NOMO-1 (cell line): ENCODE results near the gene TBCB.
"Not testable (repeated sequence)": the region's sequence is repeated elsewhere in the genome, so short reads cannot be mapped to it uniquely, and the experiment has no call there.

Experiments
- DNase-seq, 2 experiments: peaks; one replicate each; lab custom pipeline; 2025; ENCODE audit not compliant: unreplicated experiment in 2 of 2; lab: John Stamatoyannopoulos, UW

TBCB gene

DNA sequence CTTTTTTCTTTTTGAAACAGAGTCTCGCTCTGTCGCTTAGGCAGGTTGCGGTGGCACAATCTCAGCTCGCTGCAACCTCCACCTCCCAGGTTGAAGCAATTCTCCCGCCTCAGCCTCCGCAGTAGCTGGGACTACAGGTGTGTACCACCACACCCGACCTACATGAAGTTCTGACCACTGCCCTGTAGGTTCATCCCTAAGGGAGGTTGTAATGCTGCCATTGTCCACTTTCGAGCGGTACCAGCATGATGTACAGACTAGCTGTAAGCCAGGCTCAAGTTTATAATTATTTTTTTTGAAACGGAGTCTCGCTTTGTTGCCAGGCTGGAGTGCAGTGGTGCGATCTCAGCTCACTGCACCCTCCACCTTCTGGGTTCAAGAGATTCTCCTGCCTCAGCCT lies 48.5 kb downstream of the TBCB start:
- no peak for DNase-seq

DNA sequence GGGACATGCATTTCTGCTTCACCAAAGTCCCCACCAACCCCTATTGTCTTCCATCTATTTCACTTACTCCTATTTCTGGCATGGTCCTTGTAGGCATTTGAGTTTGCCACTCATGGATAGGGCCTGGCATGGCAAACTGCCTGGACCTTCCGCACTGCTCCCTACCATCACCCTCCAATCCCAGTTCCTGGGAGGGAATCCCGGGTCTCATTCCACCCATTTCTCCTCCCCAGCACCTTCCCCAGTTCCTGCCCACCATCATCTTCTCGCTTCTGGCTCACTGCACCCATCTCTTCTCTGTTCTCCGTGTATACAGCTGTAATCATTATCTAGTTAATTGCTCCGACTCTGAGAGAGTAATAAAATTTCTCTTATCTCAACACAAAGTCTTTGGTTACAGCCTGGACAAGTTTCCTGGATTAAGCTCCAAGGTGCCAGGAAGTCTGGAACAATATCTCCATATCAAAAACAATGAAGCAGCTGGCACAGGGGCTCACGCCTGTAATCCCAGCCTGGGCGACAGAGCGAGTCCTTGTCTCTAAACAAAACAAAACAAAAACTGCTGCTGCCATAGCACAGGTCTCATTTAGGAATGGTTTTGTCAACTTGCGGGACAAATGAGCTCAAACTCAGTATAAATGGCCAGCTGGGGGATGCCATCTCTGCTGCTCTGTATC lies 54.0 kb downstream of the TBCB start:
- no peak for DNase-seq

DNA sequence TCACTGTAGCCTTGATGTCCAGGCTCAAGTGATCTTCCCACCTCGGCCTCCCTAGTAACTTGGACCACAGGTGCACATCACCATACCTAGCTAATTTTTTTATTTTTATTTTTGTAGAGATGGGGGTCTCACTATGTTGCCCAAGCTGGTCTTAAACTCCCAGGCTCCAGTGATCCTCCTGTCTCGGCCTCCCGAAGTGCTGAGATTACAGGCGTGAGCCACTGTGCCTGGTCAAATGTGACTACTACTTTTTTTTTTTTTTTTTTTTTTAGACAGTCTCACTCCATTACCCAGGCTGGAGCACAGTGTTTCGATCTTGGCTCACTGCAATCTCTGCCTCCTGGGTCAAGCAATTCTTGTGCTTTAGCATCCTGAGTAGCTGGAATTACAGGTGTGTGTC lies 57.6 kb downstream of the TBCB start:
- no peak for DNase-seq

DNA sequence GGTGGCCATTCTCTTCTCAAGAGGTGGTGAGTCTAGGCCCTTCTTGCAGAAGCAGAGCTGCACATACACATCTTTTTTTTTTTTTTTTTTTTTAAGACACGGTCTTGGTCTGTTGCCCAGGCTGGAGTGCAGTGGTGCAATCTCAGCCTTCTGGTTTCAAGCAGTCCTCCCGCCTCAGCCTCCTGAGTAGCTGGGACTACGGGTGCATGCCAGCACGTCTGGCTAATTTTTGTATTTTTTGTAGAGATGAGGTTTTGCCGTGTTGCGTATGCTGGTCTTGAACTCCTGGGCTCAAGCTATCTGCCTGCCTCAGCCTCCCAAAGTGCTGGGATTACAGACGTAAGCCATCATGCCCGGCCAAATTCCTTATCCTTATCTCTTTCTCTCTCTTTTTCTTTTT lies 58.6 kb downstream of the TBCB start:
- DNase-seq = not testable (repeated sequence)
